Mesenchymal stem cell (in vitro differentiated cells and primary cell): ENCODE results near the gene TAF8.
A peak's percentile ranks its signal among the peaks of the same experiment; 100 is the strongest.

ENCODE experiments used
- DNase-seq: peaks from one replicate; pipeline ENCODE4 v3.0.0-alpha.2; 2013
- H2AFZ ChIP-seq: one replicate; pipeline ENCODE4 v1.6.1; 2013; ENCODE audit warnings: low read depth, mild to moderate bottlenecking, control low read depth, inconsistent platforms, low read length, moderate library complexity
- H2AK5ac ChIP-seq: 2 replicates; pipeline ENCODE4 v1.6.1; 2013; ENCODE audit warnings: low read length, moderate library complexity, mild to moderate bottlenecking, inconsistent platforms; ENCODE audit not compliant: severe bottlenecking
- H2BK120ac ChIP-seq: one replicate; pipeline ENCODE4 v1.6.1; 2013; ENCODE audit warnings: low read depth, mild to moderate bottlenecking, inconsistent platforms, low read length, moderate library complexity
- H2BK12ac ChIP-seq, 2 experiments: one replicate each; pipeline ENCODE4 v1.6.1; 2013; ENCODE audit warnings: inconsistent platforms in 2 of 2, low read length in 2 of 2, mild to moderate bottlenecking in 2 of 2, moderate library complexity in 2 of 2, control low read depth in 1 of 2
- H2BK15ac ChIP-seq: one replicate; pipeline ENCODE4 v1.6.1; 2013; ENCODE audit warnings: mild to moderate bottlenecking, low read depth, inconsistent platforms; ENCODE audit not compliant: poor library complexity, severe bottlenecking
- H2BK5ac ChIP-seq: 2 replicates; pipeline ENCODE4 v1.6.1; 2013; ENCODE audit warnings: low read depth, mild to moderate bottlenecking, low read length, control low read depth, inconsistent platforms; ENCODE audit not compliant: poor library complexity, severe bottlenecking
- H3K14ac ChIP-seq, 2 experiments: one replicate each; pipeline ENCODE4 v1.6.1; 2013; ENCODE audit warnings: inconsistent platforms in 2 of 2, low read length in 2 of 2, control low read depth in 1 of 2, mild to moderate bottlenecking in 1 of 2, moderate library complexity in 1 of 2
- H3K18ac ChIP-seq, 2 experiments: one replicate each; pipeline ENCODE4 v1.6.1; 2013; ENCODE audit warnings: inconsistent platforms in 2 of 2, low read length in 2 of 2, control low read depth in 1 of 2, low read depth in 1 of 2, mild to moderate bottlenecking in 1 of 2
- H3K23ac ChIP-seq, 2 experiments: one replicate each; pipeline ENCODE4 v1.6.1; 2013; ENCODE audit warnings: inconsistent platforms in 2 of 2, low read length in 2 of 2, mild to moderate bottlenecking in 2 of 2, moderate library complexity in 2 of 2, control low read depth in 1 of 2
- H3K27ac ChIP-seq: 2 replicates; pipeline ENCODE4 v1.5.1; 2013; ENCODE audit warnings: mild to moderate bottlenecking, moderate library complexity, low read length, control low read depth, inconsistent platforms; ENCODE audit not compliant: poor library complexity, severe bottlenecking
- H3K27me3 ChIP-seq, 2 experiments: 2 replicates each; pipeline versions ENCODE4 v1.6.1 to v1.7.0; 2013; ENCODE audit warnings: low read length in 2 of 2, mild to moderate bottlenecking in 2 of 2, moderate library complexity in 2 of 2, control low read depth in 1 of 2, inconsistent platforms in 1 of 2; ENCODE audit not compliant: control insufficient read depth in 1 of 2, insufficient read depth in 1 of 2
- H3K36me3 ChIP-seq, 2 experiments: 2 replicates each; pipeline versions ENCODE4 v1.6.1 to v1.7.0; 2013; ENCODE audit warnings: low read length in 2 of 2, control low read depth in 1 of 2, inconsistent platforms in 1 of 2, low read depth in 1 of 2, mild to moderate bottlenecking in 1 of 2; ENCODE audit not compliant: insufficient read depth in 2 of 2, control insufficient read depth in 1 of 2
- H3K4ac ChIP-seq, 2 experiments: one replicate each; pipeline ENCODE4 v1.6.1; 2013; ENCODE audit warnings: inconsistent platforms in 2 of 2, low read length in 2 of 2, mild to moderate bottlenecking in 2 of 2, moderate library complexity in 2 of 2, control low read depth in 1 of 2, low read depth in 1 of 2
- H3K4me1 ChIP-seq: 2 replicates; pipeline ENCODE4 v1.6.1; 2013; ENCODE audit warnings: low read depth, low read length, control low read depth; ENCODE audit not compliant: control insufficient read depth, insufficient read depth
- H3K4me2 ChIP-seq: 2 replicates; pipeline ENCODE4 v1.6.1; 2013; ENCODE audit warnings: low read length, mild to moderate bottlenecking, inconsistent platforms; ENCODE audit not compliant: poor library complexity, severe bottlenecking
- H3K4me3 ChIP-seq, 2 experiments: 2 replicates each; pipeline versions ENCODE4 v1.5.1 to v1.7.0; 2013; ENCODE audit warnings: low read length in 2 of 2, mild to moderate bottlenecking in 2 of 2, control low read depth in 1 of 2, low read depth in 1 of 2; ENCODE audit not compliant: insufficient read depth in 1 of 2
- H3K79me1 ChIP-seq: replicated peaks from 2 replicates; pipeline ENCODE4 v1.6.1; 2013; ENCODE audit warnings: mild to moderate bottlenecking, control low read depth, low read length, inconsistent platforms; ENCODE audit not compliant: poor library complexity, severe bottlenecking
- H3K9ac ChIP-seq: 2 replicates; pipeline ENCODE4 v1.7.0; 2013; ENCODE audit warnings: mild to moderate bottlenecking, low read length, moderate library complexity
- H3K9me3 ChIP-seq: 2 replicates; pipeline ENCODE4 v1.7.0; 2013; ENCODE audit warnings: mild to moderate bottlenecking, low read length; ENCODE audit not compliant: control insufficient read depth
- H4K8ac ChIP-seq: one replicate; pipeline ENCODE4 v1.6.1; 2013; ENCODE audit warnings: inconsistent platforms, mild to moderate bottlenecking, low read length, moderate library complexity
- H4K91ac ChIP-seq: one replicate; pipeline ENCODE4 v1.6.1; 2013; ENCODE audit warnings: mild to moderate bottlenecking, low read length, inconsistent platforms
- WGBS: methylation state at CpG from one replicate; pipeline ENCODE4 v1.1.7; 2013; ENCODE audit warnings: mixed read lengths; 5-methylcytosine and 5-hydroxymethylcytosine counted together

Gene TAF8

DNA sequence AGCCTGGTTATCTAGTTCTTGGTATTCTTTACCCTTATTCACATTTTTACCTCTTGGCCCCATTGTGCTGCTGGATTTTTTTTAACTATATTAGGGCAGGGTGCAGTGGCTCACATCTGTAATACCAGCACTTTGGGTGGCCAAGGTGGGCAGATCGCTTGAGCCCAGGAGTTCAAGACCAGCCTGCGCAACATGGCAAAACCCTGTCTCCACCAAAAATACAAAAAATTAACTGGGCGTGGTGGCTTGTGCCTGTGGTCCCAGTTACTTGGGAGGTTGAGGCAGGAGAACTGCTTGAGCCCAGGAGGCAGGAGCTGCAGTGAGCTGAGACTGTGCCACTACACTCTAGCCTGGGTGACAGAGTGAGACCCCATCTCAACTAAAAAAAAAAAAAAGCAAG, 12.2 kb upstream of the TAF8 start:
- Histone ChIP-seq H3K36me3 (no peaks in the 10 kb centered on the region), H3K4me2 (no peak overlapping the region), H2BK15ac (no peak overlapping the region), H2BK120ac (no peak overlapping the region), H3K9me3 (no peaks in the 10 kb centered on the region), H4K8ac (no peak overlapping the region), H3K14ac (no peak overlapping the region), H3K23ac (no peak overlapping the region), H2BK5ac (no peak overlapping the region), H3K27ac (no peak overlapping the region), H3K27me3 (no peaks in the 10 kb centered on the region), H2BK12ac (peak overlapping the region in 1 of 2 experiments; percentile 68), H2AK5ac (no peak overlapping the region), H3K4me3 (no peak overlapping the region), H3K79me1 (peaks cover 6% of the 10 kb centered on the region), H3K4me1 (peaks cover 10% of the 10 kb centered on the region), H3K18ac (peak overlapping the region in 1 of 2 experiments; percentile 34), H3K9ac (no peak overlapping the region), H2AFZ (no peak overlapping the region), H4K91ac (peak overlapping the region; percentile 71), H3K4ac (peak overlapping the region in 1 of 2 experiments; percentile 13)
- no peak for DNase-seq
- 95% methylated on average over 2 of the region's 3 CpGs for WGBS

DNA sequence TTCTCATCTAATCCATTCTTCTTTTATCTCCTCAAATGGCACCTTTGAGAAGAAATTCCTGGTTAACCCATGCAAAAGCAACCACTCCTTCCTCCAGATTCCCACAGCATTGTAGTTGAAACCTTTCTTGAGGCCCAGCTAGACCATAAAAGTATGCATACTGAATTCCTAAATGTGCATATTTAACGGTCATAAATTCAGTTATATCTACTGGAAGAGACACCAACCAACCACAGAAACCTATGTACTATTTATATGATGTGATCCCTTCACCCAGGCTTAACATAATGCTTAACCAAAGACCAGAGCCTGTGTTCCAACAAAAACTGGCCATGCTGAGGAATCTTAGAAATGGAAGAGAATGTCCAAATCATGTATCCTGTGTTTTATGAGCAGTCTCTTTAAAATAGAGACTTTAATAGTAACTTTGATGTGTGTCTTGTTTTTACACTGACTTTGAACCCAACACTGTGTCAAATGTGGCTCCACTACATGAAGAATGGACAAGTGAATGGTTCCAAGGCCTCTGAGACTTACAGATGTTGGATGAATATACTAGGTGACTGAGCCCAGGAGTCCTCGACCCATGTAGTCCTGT, 11.4 kb upstream of the TAF8 start:
- no peak overlapping the region for H3K23ac ChIP-seq
- H3K4me2 ChIP-seq, result no peak overlapping the region
- H3K4me1 ChIP-seq, result peaks cover 12% of the 10 kb centered on the region
- H2AFZ ChIP-seq, result no peak overlapping the region
- H3K18ac ChIP-seq, result peak overlapping the region; percentile 40 to 67
- H3K27ac ChIP-seq, result peak overlapping the region; percentile 8
- no peak overlapping the region for H2BK5ac ChIP-seq
- H2BK15ac ChIP-seq, result no peak overlapping the region
- DNase-seq, result peak; percentile 64
- H3K36me3 ChIP-seq, result no peaks in the 10 kb centered on the region
- H3K9me3 ChIP-seq, result no peaks in the 10 kb centered on the region
- 75% methylated on average over 2 of the region's 2 CpGs for WGBS
- H3K14ac ChIP-seq, result peak overlapping the region in 1 of 2 experiments; percentile 86
- H3K79me1 ChIP-seq, result peaks cover 9% of the 10 kb centered on the region
- H3K27me3 ChIP-seq, result no peaks in the 10 kb centered on the region
- no peak overlapping the region for H3K9ac ChIP-seq
- peak overlapping the region; percentile 72 for H2AK5ac ChIP-seq
- peak overlapping the region in 1 of 2 experiments; percentile 91 for H2BK12ac ChIP-seq
- H4K8ac ChIP-seq, result no peak overlapping the region
- no peak overlapping the region for H2BK120ac ChIP-seq
- no peak overlapping the region for H3K4me3 ChIP-seq
- peak overlapping the region in 1 of 2 experiments; percentile 13 for H3K4ac ChIP-seq
- H4K91ac ChIP-seq, result no peak overlapping the region

GRCh38 chr6:42040856-42041480, 9.4 kb upstream of the TAF8 start:
- peak overlapping the region; percentile 49 for H2AK5ac ChIP-seq
- no peak overlapping the region for H3K9ac ChIP-seq
- H3K4me1 ChIP-seq, result peaks cover 17% of the 10 kb centered on the region
- no peaks in the 10 kb centered on the region for H3K9me3 ChIP-seq
- H4K8ac ChIP-seq, result peak overlapping the region; percentile 7
- no peak overlapping the region for H3K14ac ChIP-seq
- H3K4ac ChIP-seq, result peak overlapping the region; percentile 40 to 67
- H3K4me2 ChIP-seq, result no peak overlapping the region
- no peak overlapping the region for H2BK15ac ChIP-seq
- H3K79me1 ChIP-seq, result peaks cover 9% of the 10 kb centered on the region
- H2BK120ac ChIP-seq, result peak overlapping the region; percentile 36
- H2BK5ac ChIP-seq, result no peak overlapping the region
- DNase-seq, result no peak
- no peaks in the 10 kb centered on the region for H3K27me3 ChIP-seq
- no peak overlapping the region for H3K23ac ChIP-seq
- H3K18ac ChIP-seq, result peak overlapping the region; percentile 46 to 50
- H3K4me3 ChIP-seq, result no peak overlapping the region
- H4K91ac ChIP-seq, result no peak overlapping the region
- H3K27ac ChIP-seq, result no peak overlapping the region
- WGBS, result 95% methylated on average over 3 of the region's 3 CpGs
- no peaks in the 10 kb centered on the region for H3K36me3 ChIP-seq
- H2AFZ ChIP-seq, result no peak overlapping the region
- H2BK12ac ChIP-seq, result no peak overlapping the region

DNA sequence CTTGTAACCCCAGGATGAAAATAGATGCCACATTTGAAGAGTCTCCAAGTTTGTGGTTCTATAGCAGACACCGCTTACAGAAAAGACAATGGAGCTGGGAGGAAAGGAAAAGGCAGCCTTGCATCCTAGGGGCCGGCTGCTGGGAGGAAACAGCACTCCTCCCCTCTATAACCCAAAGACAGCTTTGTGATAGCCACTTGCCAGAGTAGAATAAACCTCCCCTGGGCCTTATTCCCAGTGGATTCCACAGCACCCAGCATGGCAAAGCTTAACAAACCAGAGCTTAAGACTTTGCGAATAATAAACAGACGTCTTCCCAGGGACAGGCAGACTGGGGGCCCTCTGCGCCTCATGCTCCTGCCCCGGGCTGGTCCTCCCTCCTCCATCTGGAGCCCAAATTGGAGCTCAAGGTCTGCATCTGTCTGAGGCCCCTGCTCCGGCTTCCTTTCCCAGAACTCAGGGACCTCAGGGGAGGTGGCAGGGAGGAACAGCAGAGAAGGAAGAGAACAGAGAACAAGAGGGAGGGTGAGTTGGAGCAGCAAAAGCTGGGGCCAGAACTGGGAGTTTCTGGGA, 8.8 kb upstream of the TAF8 start:
- H3K36me3 ChIP-seq, result no peaks in the 10 kb centered on the region
- H3K27me3 ChIP-seq, result no peaks in the 10 kb centered on the region
- no peak overlapping the region for H3K23ac ChIP-seq
- H3K18ac ChIP-seq, result peak overlapping the region; percentile 46 to 50
- no peak overlapping the region for H3K4me3 ChIP-seq
- peak overlapping the region; percentile 47 for H4K91ac ChIP-seq
- H2BK15ac ChIP-seq, result peak overlapping the region; percentile 91
- 68% methylated on average over 7 of the region's 7 CpGs for WGBS
- H2BK120ac ChIP-seq, result peak overlapping the region; percentile 36
- H2BK12ac ChIP-seq, result peak overlapping the region in 1 of 2 experiments; percentile 21
- peak overlapping the region; percentile 49 for H2AK5ac ChIP-seq
- no peak overlapping the region for H2AFZ ChIP-seq
- peak overlapping the region; percentile 78 for H4K8ac ChIP-seq
- H3K4ac ChIP-seq, result peak overlapping the region; percentile 40 to 67
- H3K9ac ChIP-seq, result peak overlapping the region; percentile 26
- H3K14ac ChIP-seq, result no peak overlapping the region
- H2BK5ac ChIP-seq, result no peak overlapping the region
- peaks cover 9% of the 10 kb centered on the region for H3K79me1 ChIP-seq
- no peaks in the 10 kb centered on the region for H3K9me3 ChIP-seq
- H3K4me1 ChIP-seq, result peaks cover 22% of the 10 kb centered on the region
- H3K27ac ChIP-seq, result no peak overlapping the region
- H3K4me2 ChIP-seq, result no peak overlapping the region
- DNase-seq, result no peak
